BLaER1 (cell line): Measurements from ENCODE around the gene LRRTM1.

Source experiments
- H3K27ac ChIP-seq: shearing (Covaris generic); formaldehyde crosslinking; 2 replicates; pipeline ENCODE4 v1.8.1; 2022
- H3K27me3 ChIP-seq: shearing (Covaris generic); formaldehyde crosslinking; 2 replicates; pipeline ENCODE4 v1.8.1; 2022
- H3K36me3 ChIP-seq: shearing (Covaris generic); formaldehyde crosslinking; 2 replicates; pipeline ENCODE4 v1.8.1; 2022
- H3K4me1 ChIP-seq: shearing (Covaris generic); formaldehyde crosslinking; 2 replicates; pipeline ENCODE4 v1.8.1; 2022
- H3K4me2 ChIP-seq: shearing (Covaris generic); formaldehyde crosslinking; 2 replicates; pipeline ENCODE4 v1.8.1; 2022
- H3K4me3 ChIP-seq: shearing (Covaris generic); formaldehyde crosslinking; 2 replicates; pipeline ENCODE4 v1.8.1; 2022
- H3K9ac ChIP-seq: shearing (Covaris generic); formaldehyde crosslinking; 2 replicates; pipeline ENCODE4 v1.8.1; 2022
- H3K9me3 ChIP-seq: shearing (Covaris generic); formaldehyde crosslinking; 2 replicates; pipeline ENCODE4 v1.8.1; 2022
- H4K20me1 ChIP-seq: shearing (Covaris generic); formaldehyde crosslinking; 2 replicates; pipeline ENCODE4 v1.8.1; 2022
- Cebpa-rat ChIP-seq: shearing (Covaris generic); IDR thresholded peaks from 2 replicates; pipeline ENCODE4 v1.8.1; 2022

LRRTM1 gene

GRCh38 chr2:80288576-80288975, 16.0 kb downstream of the LRRTM1 start:
- H4K20me1 ChIP-seq: no peaks in the 10 kb centered on the region
- no peak for TF ChIP-seq Cebpa-rat
- no peaks in the 10 kb centered on the region for H3K27me3 ChIP-seq
- no peak overlapping the region for H3K9ac ChIP-seq
- H3K4me1 ChIP-seq: no peaks in the 10 kb centered on the region
- H3K4me2 ChIP-seq: no peak overlapping the region
- no peak overlapping the region for H3K27ac ChIP-seq
- H3K9me3 ChIP-seq: no peaks in the 10 kb centered on the region
- no peaks in the 10 kb centered on the region for H3K36me3 ChIP-seq
- H3K4me3 ChIP-seq: no peak overlapping the region

GRCh38 chr2:80281049-80281448, 23.5 kb downstream of the LRRTM1 start:
- Histone ChIP-seq H3K4me2 (no peak overlapping the region), H3K9me3 (peaks cover 8% of the 10 kb centered on the region; the same call in 1 of the 2 replicates), H4K20me1 (no peaks in the 10 kb centered on the region), H3K9ac (no peak overlapping the region), H3K27ac (no peak overlapping the region), H3K4me3 (no peak overlapping the region), H3K36me3 (no peaks in the 10 kb centered on the region), H3K4me1 (no peaks in the 10 kb centered on the region), H3K27me3 (no peaks in the 10 kb centered on the region)
- no peak for TF ChIP-seq Cebpa-rat

GRCh38 chr2:80280598-80280997, 24.0 kb downstream of the LRRTM1 start:
- Histone ChIP-seq H3K9ac (no peak overlapping the region), H3K4me2 (no peak overlapping the region), H3K9me3 (peaks cover 8% of the 10 kb centered on the region; the same call in 1 of the 2 replicates), H3K27ac (no peak overlapping the region), H4K20me1 (no peaks in the 10 kb centered on the region), H3K4me1 (no peaks in the 10 kb centered on the region), H3K27me3 (no peaks in the 10 kb centered on the region), H3K36me3 (no peaks in the 10 kb centered on the region), H3K4me3 (no peak overlapping the region)
- no peak for TF ChIP-seq Cebpa-rat

GRCh38 chr2:80269806-80270205, 34.7 kb downstream of the LRRTM1 start:
- H4K20me1 ChIP-seq: no peaks in the 10 kb centered on the region
- H3K27me3 ChIP-seq: no peaks in the 10 kb centered on the region
- no peak overlapping the region for H3K4me2 ChIP-seq
- no peak overlapping the region for H3K27ac ChIP-seq
- H3K9ac ChIP-seq: no peak overlapping the region
- H3K4me1 ChIP-seq: no peaks in the 10 kb centered on the region
- no peak overlapping the region for H3K4me3 ChIP-seq
- H3K36me3 ChIP-seq: no peaks in the 10 kb centered on the region
- H3K9me3 ChIP-seq: peaks cover 7% of the 10 kb centered on the region
- no peak for TF ChIP-seq Cebpa-rat

GRCh38 chr2:80266231-80266630, 38.3 kb downstream of the LRRTM1 start:
- Histone ChIP-seq H3K9me3 (peaks cover 7% of the 10 kb centered on the region), H3K27me3 (no peaks in the 10 kb centered on the region), H4K20me1 (no peaks in the 10 kb centered on the region), H3K9ac (no peak overlapping the region), H3K27ac (no peak overlapping the region), H3K4me1 (no peaks in the 10 kb centered on the region), H3K36me3 (no peaks in the 10 kb centered on the region), H3K4me2 (no peak overlapping the region), H3K4me3 (no peak overlapping the region)
- TF ChIP-seq Cebpa-rat: no peak

- no peaks in the 10 kb centered on the region for H3K27me3 ChIP-seq
- no peak overlapping the region for H3K4me3 ChIP-seq
- H3K27ac ChIP-seq: no peak overlapping the region
- no peaks in the 10 kb centered on the region for H3K9me3 ChIP-seq
- peaks cover 23% of the 10 kb centered on the region for H3K4me1 ChIP-seq
- TF ChIP-seq Cebpa-rat: no peak
- H3K9ac ChIP-seq: no peak overlapping the region
- H3K4me2 ChIP-seq: no peak overlapping the region
- no peaks in the 10 kb centered on the region for H4K20me1 ChIP-seq
- no peaks in the 10 kb centered on the region for H3K36me3 ChIP-seq
These were observed 45.3 kb downstream of the LRRTM1 start for GRCh38 chr2:80259292-80259691.

GRCh38 chr2:80258793-80259192, 45.8 kb downstream of the LRRTM1 start:
- Histone ChIP-seq H3K4me3 (no peak overlapping the region), H3K27ac (no peak overlapping the region), H3K9ac (no peak overlapping the region), H3K9me3 (no peaks in the 10 kb centered on the region), H4K20me1 (no peaks in the 10 kb centered on the region), H3K4me1 (peaks cover 23% of the 10 kb centered on the region), H3K4me2 (no peak overlapping the region), H3K36me3 (no peaks in the 10 kb centered on the region), H3K27me3 (no peaks in the 10 kb centered on the region)
- no peak for TF ChIP-seq Cebpa-rat

- H3K4me1 ChIP-seq: peaks cover 23% of the 10 kb centered on the region
- H3K27ac ChIP-seq: no peak overlapping the region
- no peaks in the 10 kb centered on the region for H3K27me3 ChIP-seq
- H3K4me2 ChIP-seq: no peak overlapping the region
- TF ChIP-seq Cebpa-rat: no peak
- H3K9ac ChIP-seq: no peak overlapping the region
- H4K20me1 ChIP-seq: no peaks in the 10 kb centered on the region
- no peaks in the 10 kb centered on the region for H3K36me3 ChIP-seq
- H3K9me3 ChIP-seq: no peaks in the 10 kb centered on the region
- H3K4me3 ChIP-seq: no peak overlapping the region
These were observed 46.2 kb downstream of the LRRTM1 start for GRCh38 chr2:80258341-80258740.

- no peak for TF ChIP-seq Cebpa-rat
These were observed 47.1 kb downstream of the LRRTM1 start for GRCh38 chr2:80257450-80257849.

GRCh38 chr2:80256782-80257167, 47.8 kb downstream of the LRRTM1 start:
- TF ChIP-seq Cebpa-rat: no peak
- Histone ChIP-seq H3K27ac (no peak overlapping the region), H3K27me3 (no peaks in the 10 kb centered on the region), H3K9ac (no peak overlapping the region), H3K4me1 (peaks cover 23% of the 10 kb centered on the region), H4K20me1 (no peaks in the 10 kb centered on the region), H3K9me3 (no peaks in the 10 kb centered on the region; the same call in 1 of the 2 replicates), H3K4me3 (no peak overlapping the region), H3K4me2 (no peak overlapping the region), H3K36me3 (no peaks in the 10 kb centered on the region)

More at GRCh38 chr2:80257450-80257849, 47.1 kb downstream of the LRRTM1 start:
- Histone ChIP-seq H3K27me3 (no peaks in the 10 kb centered on the region), H3K9me3 (no peaks in the 10 kb centered on the region), H3K36me3 (no peaks in the 10 kb centered on the region), H3K9ac (no peak overlapping the region), H3K4me3 (no peak overlapping the region), H4K20me1 (no peaks in the 10 kb centered on the region), H3K27ac (no peak overlapping the region), H3K4me1 (peaks cover 23% of the 10 kb centered on the region), H3K4me2 (no peak overlapping the region)
